GM18505 (cell line): Measurements from ENCODE around the gene SVOPL.
"Not testable (repeated sequence)": the region's sequence is repeated elsewhere in the genome, so short reads cannot be mapped to it uniquely, and the experiment has no call there.

Source experiments
- ATAC-seq: cut with Tn5 transposase; IDR thresholded peaks from one replicate; pipeline ENCODE4 v1.9.1; 2021; ENCODE audit not compliant: unreplicated experiment
- POLR2A ChIP-seq: IDR thresholded peaks from 4 replicates; pipeline ENCODE4 v1.6.1; 2011; ENCODE audit warnings: borderline replicate concordance; ENCODE audit not compliant: insufficient read depth, insufficient read length; ENCODE audit errors: extremely low read depth

The SVOPL gene

GRCh38 chr7:138700857-138701536 lies at the start of gene SVOPL:
Gene SVOPL (minus strand): TSS chr7:138701362. CDS start chr7:138679045, 22,317 bp downstream.
- TF ChIP-seq POLR2A = no peak
- ATAC-seq = no peak

DNA sequence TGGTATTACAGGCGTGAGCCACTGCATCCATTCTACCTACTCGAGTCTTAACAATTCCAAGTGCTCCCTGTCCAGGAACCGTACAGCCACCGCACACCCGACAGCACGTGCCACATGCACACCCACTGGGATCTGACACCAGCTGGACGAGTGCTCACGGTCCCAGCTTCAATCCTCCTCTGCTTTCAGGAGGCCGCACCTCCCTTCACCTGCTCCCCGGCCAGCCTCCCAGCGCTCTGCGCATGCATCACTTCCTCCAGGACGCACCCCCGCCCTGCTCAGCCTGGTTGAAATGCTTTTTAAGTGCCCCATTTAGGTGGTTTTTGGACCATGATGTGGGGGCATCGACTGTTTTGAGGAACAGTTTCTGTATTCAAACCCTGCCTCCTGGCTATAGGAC lies 49.3 kb upstream of the SVOPL start:
- TF ChIP-seq POLR2A = no peak
- no peak for ATAC-seq

GRCh38 chr7:138749960-138750359 lies 48.8 kb upstream of the SVOPL start:
- TF ChIP-seq POLR2A = no peak
- ATAC-seq = no peak

GRCh38 chr7:138748666-138749065 lies 47.5 kb upstream of the SVOPL start:
- TF ChIP-seq POLR2A = no peak
- no peak for ATAC-seq

GRCh38 chr7:138746073-138746472 lies 44.9 kb upstream of the SVOPL start:
- ATAC-seq = no peak
- no peak for TF ChIP-seq POLR2A

- no peak for TF ChIP-seq POLR2A
- ATAC-seq = no peak
Observed at GRCh38 chr7:138745189-138745588, 44.0 kb upstream of the SVOPL start.

DNA sequence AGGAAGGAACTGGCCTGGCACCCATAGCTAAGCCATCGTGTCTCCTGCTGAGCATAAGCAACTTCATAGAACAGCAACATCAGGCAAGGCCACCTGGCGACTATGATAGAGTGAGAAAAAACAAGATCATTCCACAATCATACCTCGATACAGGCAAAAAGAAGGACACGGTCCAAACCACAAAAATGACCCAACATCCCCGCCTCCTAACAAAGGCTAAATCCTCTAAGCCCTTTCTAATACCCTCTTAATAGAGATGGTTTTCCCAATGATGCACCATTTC lies 40.2 kb upstream of the SVOPL start:
- TF ChIP-seq POLR2A = no peak
- no peak for ATAC-seq

DNA sequence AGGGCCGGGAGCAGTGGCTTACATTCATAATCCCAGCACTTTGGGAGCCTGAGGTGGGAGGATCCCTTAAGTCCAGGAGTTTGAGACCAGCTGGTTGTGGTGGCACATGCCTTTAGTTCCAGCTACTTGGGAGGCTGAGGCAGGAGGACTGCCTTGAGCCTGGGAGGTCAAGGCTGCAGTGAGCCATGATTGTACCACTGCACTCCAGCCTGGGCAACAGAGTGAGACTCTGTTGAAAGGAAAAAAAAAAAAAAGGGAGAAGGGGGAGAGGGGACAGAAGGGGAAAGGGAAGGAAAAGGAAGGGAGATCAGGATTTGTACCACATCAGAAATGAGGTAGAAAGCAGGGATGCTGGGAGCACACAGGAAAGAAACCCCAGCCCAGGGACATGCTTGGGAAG lies 38.7 kb upstream of the SVOPL start:
- no peak for ATAC-seq
- no peak for TF ChIP-seq POLR2A

DNA sequence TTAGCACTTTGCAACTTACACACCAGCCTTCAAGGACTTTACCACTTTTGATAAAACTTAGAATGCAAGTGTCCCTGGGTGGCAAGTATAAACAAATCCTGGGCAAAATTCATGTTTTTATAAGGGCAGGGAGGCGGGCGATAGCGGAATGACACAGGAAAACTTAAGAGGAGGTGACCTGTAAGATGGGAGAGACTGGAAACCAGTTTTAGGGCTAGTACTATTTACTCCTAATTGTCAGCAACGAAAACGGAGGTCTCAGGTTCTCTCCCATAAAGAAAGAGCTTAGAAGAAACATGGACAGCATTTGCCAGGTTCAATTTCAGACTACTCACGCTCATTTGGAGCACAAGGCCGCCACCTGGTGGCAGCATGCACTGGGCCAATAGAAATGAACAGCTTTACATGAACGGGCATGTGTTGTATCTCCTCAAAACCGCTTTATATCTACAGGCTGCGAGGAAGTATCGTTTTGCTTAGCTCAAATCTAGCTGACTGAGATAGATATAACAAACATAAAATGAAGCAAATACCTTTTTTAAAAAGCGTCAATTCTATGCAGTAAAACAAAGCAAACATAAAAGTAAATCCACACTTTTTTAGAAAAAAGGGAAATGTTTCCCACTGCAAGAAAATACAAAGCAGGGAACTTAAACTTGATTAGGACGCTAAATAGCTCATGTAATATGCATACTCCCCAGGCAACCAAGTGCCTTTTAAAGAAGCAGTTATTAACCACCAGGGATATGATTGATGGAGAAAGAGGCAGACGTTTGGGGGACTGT lies 37.6 kb upstream of the SVOPL start:
- TF ChIP-seq POLR2A = no peak
- peak; percentile 76 for ATAC-seq

DNA sequence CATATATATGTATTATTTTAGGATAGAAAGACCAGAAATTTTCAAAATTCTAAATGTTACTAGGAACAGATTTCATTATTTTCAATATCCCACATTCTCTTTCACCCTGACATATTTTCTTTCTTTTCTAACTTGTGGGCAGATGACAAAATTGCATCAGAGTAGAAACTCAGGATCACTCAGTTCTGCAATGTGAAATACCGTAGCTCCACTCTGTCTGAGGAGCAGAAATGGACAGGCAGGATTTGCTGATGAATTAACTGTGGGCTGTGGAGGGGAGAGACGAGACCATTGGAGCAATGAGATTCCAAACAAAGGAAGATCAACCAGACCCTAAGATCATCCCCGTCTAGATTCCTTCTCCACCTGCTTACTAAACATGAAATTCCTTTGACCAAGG lies 37.0 kb upstream of the SVOPL start:
- no peak for TF ChIP-seq POLR2A
- ATAC-seq = no peak

GRCh38 chr7:138735399-138735798 lies 34.2 kb upstream of the SVOPL start:
- ATAC-seq = no peak
- no peak for TF ChIP-seq POLR2A

DNA sequence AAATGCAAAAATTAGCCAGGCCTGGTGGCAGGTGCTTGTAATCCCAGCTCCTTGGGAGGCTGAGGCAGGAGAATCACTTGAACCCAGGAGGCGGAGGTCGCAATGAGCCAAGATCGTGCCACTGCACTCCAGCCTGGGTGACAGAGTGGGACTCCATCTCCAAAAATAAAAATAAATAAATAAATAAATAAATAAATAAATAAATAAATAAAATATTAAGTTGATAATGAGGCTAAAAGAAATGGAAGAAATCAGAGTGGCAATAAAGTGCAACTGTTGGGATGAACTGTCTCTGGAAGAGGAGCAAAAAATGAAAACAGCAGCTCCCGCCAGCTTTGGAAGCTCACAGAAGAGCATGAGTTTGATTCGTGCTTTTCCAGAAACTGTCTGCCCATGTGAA lies 30.6 kb upstream of the SVOPL start:
- ATAC-seq = not testable (repeated sequence)

GRCh38 chr7:138729444-138729843 lies 28.3 kb upstream of the SVOPL start:
- no peak for TF ChIP-seq POLR2A
- no peak for ATAC-seq

DNA sequence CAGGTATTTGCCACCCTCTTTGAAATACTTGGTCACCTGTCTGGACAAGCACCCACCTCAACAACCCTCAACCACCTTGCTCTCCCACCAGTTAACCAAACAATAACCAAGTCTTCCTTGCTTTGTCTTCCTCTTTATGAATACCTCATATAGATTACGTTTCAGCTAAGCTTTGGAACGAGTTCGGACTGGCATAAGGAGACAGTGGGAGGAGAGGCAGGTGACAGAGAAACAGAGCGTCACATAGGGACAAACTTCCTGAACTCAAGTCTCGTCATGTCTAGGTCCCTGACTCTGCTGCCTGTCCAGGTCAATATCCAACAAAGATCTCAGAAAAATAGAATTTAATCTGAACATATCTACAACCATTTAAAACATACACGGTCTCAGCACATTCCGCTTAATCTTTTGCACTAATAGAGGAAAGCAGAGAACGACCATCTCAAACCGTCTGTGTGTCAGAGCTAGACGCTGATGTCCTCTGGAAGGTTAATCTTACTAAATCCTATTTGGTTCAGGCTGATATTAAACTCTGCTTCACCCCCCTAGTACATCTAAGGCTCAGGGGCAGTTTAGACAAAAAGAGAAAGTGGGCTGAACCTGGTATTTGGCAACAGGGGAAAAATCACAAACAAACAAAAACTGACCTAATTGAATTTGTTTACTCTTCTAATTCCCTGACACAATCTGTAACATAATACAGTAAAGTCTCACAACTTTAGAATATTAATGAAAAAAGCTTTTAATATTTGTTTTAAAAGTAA lies 26.4 kb upstream of the SVOPL start:
- no peak for TF ChIP-seq POLR2A
- ATAC-seq = no peak
